SU-DHL-6 (cell line): ENCODE measurements around the gene CHRNA7.

Experiments used
- EZH2phosphoT487 ChIP-seq: fragments of 200-600 bp; sonication (generic), shearing (Covaris generic); conservative IDR thresholded peaks from 2 replicates; pipeline ENCODE4 v1.6.1; 2018; ENCODE audit warnings: mild to moderate bottlenecking, antibody characterized with exemption, low read length, moderate library complexity, mixed read lengths
- TF ChIP-seq, protein P1 (sequence below): fragments of 200-600 bp; sonication (generic); IDR thresholded peaks from one replicate; pipeline ENCODE4 v1.5.1; 2017; ENCODE audit warnings: antibody characterized with exemption, mild to moderate bottlenecking, low read length, moderate library complexity; ENCODE audit not compliant: insufficient read depth, poor library complexity, severe bottlenecking

DNA sequence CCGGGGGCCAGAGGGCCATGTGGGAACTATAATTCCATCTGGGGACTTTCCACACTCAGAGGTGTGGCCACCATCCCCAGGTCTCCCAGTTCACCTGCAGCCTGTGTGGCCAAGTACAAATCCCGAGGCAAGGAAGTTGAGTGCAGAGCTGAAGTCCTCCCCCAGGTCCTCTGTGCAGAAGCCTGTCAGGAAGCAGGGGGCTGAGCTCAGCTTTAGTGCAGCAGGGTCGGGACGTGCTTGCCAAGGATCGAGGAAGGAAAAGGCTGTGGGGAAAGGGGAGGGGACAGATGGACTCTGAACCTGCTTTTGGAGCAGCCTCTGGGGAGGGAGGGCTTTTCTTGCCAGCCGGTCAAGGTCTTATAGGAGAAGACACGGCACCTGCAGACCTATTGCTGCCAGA lies 67.7 kb downstream of the CHRNA7 start:
- TF ChIP-seq, protein P1, sequence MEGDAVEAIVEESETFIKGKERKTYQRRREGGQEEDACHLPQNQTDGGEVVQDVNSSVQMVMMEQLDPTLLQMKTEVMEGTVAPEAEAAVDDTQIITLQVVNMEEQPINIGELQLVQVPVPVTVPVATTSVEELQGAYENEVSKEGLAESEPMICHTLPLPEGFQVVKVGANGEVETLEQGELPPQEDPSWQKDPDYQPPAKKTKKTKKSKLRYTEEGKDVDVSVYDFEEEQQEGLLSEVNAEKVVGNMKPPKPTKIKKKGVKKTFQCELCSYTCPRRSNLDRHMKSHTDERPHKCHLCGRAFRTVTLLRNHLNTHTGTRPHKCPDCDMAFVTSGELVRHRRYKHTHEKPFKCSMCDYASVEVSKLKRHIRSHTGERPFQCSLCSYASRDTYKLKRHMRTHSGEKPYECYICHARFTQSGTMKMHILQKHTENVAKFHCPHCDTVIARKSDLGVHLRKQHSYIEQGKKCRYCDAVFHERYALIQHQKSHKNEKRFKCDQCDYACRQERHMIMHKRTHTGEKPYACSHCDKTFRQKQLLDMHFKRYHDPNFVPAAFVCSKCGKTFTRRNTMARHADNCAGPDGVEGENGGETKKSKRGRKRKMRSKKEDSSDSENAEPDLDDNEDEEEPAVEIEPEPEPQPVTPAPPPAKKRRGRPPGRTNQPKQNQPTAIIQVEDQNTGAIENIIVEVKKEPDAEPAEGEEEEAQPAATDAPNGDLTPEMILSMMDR = no peak
- no peak for TF ChIP-seq EZH2phosphoT487
